Thoracic aorta (tissue), 2 donors: ENCODE measurements around the gene EXOC6. TPM values are rescaled to one million over a fixed set of nuclear protein-coding genes. Genes with fewer than 3 reads are reported as not detected.
"Not testable (repeated sequence)": the region's sequence is repeated elsewhere in the genome, so short reads cannot be mapped to it uniquely, and the experiment has no call there.

ENCODE experiments used
- ATAC-seq: fragments of 150-250 bp; one replicate; pipeline ENCODE4 v1.8.0; 2017; ENCODE audit warnings: low read depth; ENCODE audit not compliant: insufficient number of reproducible peaks, low FRiP score
- DNase-seq: peaks from one replicate; pipeline ENCODE4 v3.0.0-alpha.2; 2020; ENCODE audit warnings: low spot score
- H3K27ac ChIP-seq, 2 donors: fragments of 200-600 bp; sonication (generic); 1 replicate in 1 of 2; 2 replicates in 1 of 2; pipeline ENCODE4 v1.5.1; 2016; ENCODE audit warnings: mild to moderate bottlenecking in 2 of 2, moderate library complexity in 2 of 2
- H3K27me3 ChIP-seq: fragments of 200-600 bp; sonication (generic); replicated peaks from 2 replicates; pipeline ENCODE4 v1.6.0; 2016; ENCODE audit warnings: mild to moderate bottlenecking; ENCODE audit not compliant: insufficient read depth
- H3K36me3 ChIP-seq: fragments of 200-600 bp; sonication (generic); one replicate; pipeline ENCODE4 v1.5.1; 2016
- H3K4me1 ChIP-seq, 2 donors: fragments of 200-600 bp; sonication (generic); 1 replicate in 1 of 2; 2 replicates in 1 of 2; pipeline versions ENCODE4 v1.5.1 to v1.6.0; 2016; ENCODE audit warnings: low read depth in 2 of 2, mild to moderate bottlenecking in 1 of 2; ENCODE audit not compliant: control insufficient read depth in 1 of 2
- H3K4me3 ChIP-seq: fragments of 200-600 bp; sonication (generic); 2 replicates; pipeline ENCODE4 v1.5.1; 2016; ENCODE audit warnings: mild to moderate bottlenecking
- H3K9me3 ChIP-seq: fragments of 200-600 bp; sonication (generic); 2 replicates; pipeline ENCODE4 v1.5.1; 2016
- CTCF ChIP-seq: fragments of 200-600 bp; sonication (generic); IDR thresholded peaks from one replicate; pipeline ENCODE4 v1.5.1; 2019; ENCODE audit warnings: antibody characterized with exemption
- total RNA-seq, 2 donors: library from RNA; depleted of rRNA; stranded (reverse); fragments of >200 nt; gene quantifications; one replicate each; pipeline versions ENCODE4 v1.1.0 to v1.2.3, GENCODE V29; 2016

EXOC6 gene
- total RNA-seq, 2 donors from 2014 or later = 13.3 to 16.8 TPM

GRCh38 chr10:92942226-92942625 lies 93.9 kb downstream of the EXOC6 start:
- no peak for TF ChIP-seq CTCF
- no peak for DNase-seq
- Histone ChIP-seq H3K36me3 (no peaks in the 10 kb centered on the region), H3K4me3 (no peak overlapping the region), H3K9me3 (no peaks in the 10 kb centered on the region), H3K27me3 (no peaks in the 10 kb centered on the region), H3K4me1 (no peaks in the 10 kb centered on the region), H3K27ac (no peak overlapping the region)
- ATAC-seq = no peak

GRCh38 chr10:92946491-92946890 lies 98.2 kb downstream of the EXOC6 start:
- Histone ChIP-seq H3K27me3 (no peaks in the 10 kb centered on the region), H3K9me3 (no peaks in the 10 kb centered on the region), H3K4me3 (no peak overlapping the region), H3K4me1 (no peaks in the 10 kb centered on the region), H3K27ac (no peak overlapping the region), H3K36me3 (peaks cover 6% of the 10 kb centered on the region)
- ATAC-seq (no peak), DNase-seq (no peak)
- no peak for TF ChIP-seq CTCF

- DNase-seq, H3K9me3 ChIP-seq, ATAC-seq, H3K27ac ChIP-seq, H3K36me3 ChIP-seq, H3K4me1 ChIP-seq, H3K27me3 ChIP-seq, H3K4me3 ChIP-seq: not testable (repeated sequence)
These were observed 104.3 kb downstream of the EXOC6 start for GRCh38 chr10:92952573-92952972.

- Histone ChIP-seq H3K36me3 (no peaks in the 10 kb centered on the region), H3K9me3 (no peaks in the 10 kb centered on the region), H3K27me3 (no peaks in the 10 kb centered on the region), H3K27ac (no peak overlapping the region), H3K4me3 (no peak overlapping the region), H3K4me1 (peaks cover 0 to 9% of the 10 kb centered on the region in 2 donors)
- TF ChIP-seq CTCF = no peak
- ATAC-seq = no peak
- DNase-seq = no peak
These were observed 109.1 kb downstream of the EXOC6 start for GRCh38 chr10:92957223-92958010.

- ATAC-seq = no peak
- DNase-seq = no peak
- TF ChIP-seq CTCF = no peak
- Histone ChIP-seq H3K9me3 (no peaks in the 10 kb centered on the region), H3K27me3 (no peaks in the 10 kb centered on the region), H3K4me3 (no peak overlapping the region), H3K4me1 (peaks cover 0 to 9% of the 10 kb centered on the region in 2 donors), H3K27ac (no peak overlapping the region), H3K36me3 (no peaks in the 10 kb centered on the region)
These were observed 113.3 kb downstream of the EXOC6 start for GRCh38 chr10:92961638-92962037.

GRCh38 chr10:92965314-92965713 lies 117.0 kb downstream of the EXOC6 start:
- Histone ChIP-seq H3K27ac (no peak overlapping the region), H3K27me3 (no peaks in the 10 kb centered on the region), H3K9me3 (no peaks in the 10 kb centered on the region), H3K36me3 (no peaks in the 10 kb centered on the region), H3K4me1 (no peaks in the 10 kb centered on the region), H3K4me3 (peak overlapping the region; percentile 39)
- ATAC-seq (no peak), DNase-seq (no peak)
- TF ChIP-seq CTCF = peak; percentile 60
